ENCODE results near the gene KCTD13.

- TF ChIP-seq JUN (IDR thresholded peaks at IDR 0.05) (no peak), POLR2A (IDR thresholded peaks at IDR 0.05; ENCODE audit: low read length) (no peak), CHD4 (IDR thresholded peaks at IDR 0.05; ENCODE audit: borderline replicate concordance) (no peak), SMC3 (IDR thresholded peaks at IDR 0.05) (no peak), REST (IDR thresholded peaks at IDR 0.05) (no peak), MAX (IDR thresholded peaks at IDR 0.05) (no peak), MAFK (IDR thresholded peaks at IDR 0.05; ENCODE audit: partially characterized antibody) (no peak), CEBPB (IDR thresholded peaks at IDR 0.05) (no peak), EP300 (IDR thresholded peaks at IDR 0.05) (no peak), NPAS2 (CRISPR knock-in tag; IDR thresholded peaks at IDR 0.05; ENCODE audit: borderline replicate concordance) (no peak), ESRRA (IDR thresholded peaks at IDR 0.05; ENCODE audit: borderline replicate concordance, low read length) (no peak), POLR2AphosphoS2 (conservative IDR thresholded peaks at IDR 0.05; ENCODE audit: low read length) (no peak)
- TF ChIP-seq, protein P1, sequence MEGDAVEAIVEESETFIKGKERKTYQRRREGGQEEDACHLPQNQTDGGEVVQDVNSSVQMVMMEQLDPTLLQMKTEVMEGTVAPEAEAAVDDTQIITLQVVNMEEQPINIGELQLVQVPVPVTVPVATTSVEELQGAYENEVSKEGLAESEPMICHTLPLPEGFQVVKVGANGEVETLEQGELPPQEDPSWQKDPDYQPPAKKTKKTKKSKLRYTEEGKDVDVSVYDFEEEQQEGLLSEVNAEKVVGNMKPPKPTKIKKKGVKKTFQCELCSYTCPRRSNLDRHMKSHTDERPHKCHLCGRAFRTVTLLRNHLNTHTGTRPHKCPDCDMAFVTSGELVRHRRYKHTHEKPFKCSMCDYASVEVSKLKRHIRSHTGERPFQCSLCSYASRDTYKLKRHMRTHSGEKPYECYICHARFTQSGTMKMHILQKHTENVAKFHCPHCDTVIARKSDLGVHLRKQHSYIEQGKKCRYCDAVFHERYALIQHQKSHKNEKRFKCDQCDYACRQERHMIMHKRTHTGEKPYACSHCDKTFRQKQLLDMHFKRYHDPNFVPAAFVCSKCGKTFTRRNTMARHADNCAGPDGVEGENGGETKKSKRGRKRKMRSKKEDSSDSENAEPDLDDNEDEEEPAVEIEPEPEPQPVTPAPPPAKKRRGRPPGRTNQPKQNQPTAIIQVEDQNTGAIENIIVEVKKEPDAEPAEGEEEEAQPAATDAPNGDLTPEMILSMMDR (IDR thresholded peaks at IDR 0.05): no peak
These were observed 48.5 kb upstream of the KCTD13 start for GRCh38 chr16:29974291-29975133.

Measured in A549 (cell line).